ENCODE data around the gene POLK. TPM values are rescaled to one million over a fixed set of nuclear protein-coding genes. Genes with fewer than 3 reads are reported as not detected.
A peak's percentile ranks its signal among the peaks of the same experiment; 100 is the strongest.

POLK gene
- total and polyA plus RNA-seq, 2 of the 13 experiments (the other 11 are each of a cell fraction or from before 2014, with no cell fraction given) = 8.6 to 11.7 TPM

DNA sequence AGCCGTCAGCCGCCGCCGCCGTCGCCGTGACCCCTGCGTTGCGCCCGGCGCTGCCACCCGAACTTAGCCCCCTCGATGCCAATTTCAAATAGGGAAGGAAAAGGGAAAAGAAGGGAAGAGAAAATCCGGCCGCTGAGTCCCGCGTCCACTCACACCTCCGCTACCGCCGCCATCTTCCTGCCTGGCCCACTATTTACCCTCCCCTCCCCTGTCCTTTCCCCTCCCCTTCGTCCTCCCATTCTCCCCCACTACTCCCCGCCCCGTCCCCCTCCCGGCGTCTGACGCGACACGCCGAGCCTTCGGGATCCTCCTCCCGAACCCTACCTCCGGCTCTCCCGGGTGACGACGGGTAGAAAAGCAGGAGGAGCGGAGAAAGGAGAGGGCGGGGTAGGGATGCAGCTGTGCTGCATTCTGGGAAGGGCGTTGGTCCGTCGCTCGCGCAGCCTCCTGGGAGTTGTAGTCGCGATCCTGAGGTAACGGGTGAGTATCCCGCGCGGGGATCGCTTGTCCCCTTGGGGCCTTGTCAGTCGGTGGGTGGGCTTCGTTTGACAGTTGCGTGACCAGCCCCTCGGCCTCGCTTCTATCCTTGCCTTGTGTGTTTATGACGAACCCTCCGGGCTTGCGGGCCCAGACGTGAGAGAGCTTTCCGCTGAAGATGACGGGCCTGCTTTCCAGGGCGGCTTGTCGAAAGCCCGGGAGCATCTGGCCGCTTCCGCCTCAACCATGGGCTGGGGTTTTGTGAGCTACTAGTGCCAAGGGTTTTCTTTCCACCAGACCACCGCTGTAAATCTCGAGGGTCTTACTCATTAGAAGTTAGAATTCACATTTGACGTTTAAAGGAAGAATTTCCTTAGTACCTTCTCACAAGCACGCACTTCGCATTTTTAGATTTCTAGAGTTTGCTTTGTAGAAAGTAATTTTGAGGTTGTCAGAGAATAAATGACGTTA lies at the start of gene POLK, which contains the start of gene CERT1 (continued):
- TF ChIP-seq ZHX1 (CRISPR knock-in tag; IDR thresholded peaks at IDR 0.05; ENCODE audit: low read depth) (no peak), KLF11 (CRISPR knock-in tag; IDR thresholded peaks at IDR 0.05) (no peak), NFAT5 (CRISPR knock-in tag; IDR thresholded peaks at IDR 0.05) (no peak), HMG20B (CRISPR knock-in tag; conservative IDR thresholded peaks at IDR 0.05) (no peak), CHCHD3 (CRISPR knock-in tag; IDR thresholded peaks at IDR 0.05) (no peak), XRCC5 (optimal IDR thresholded peaks at IDR 0.05; ENCODE audit: low read length) (no peak), ZNF512 (CRISPR knock-in tag; IDR thresholded peaks at IDR 0.05) (no peak), PAF1 (CRISPR knock-in tag; IDR thresholded peaks at IDR 0.05) (no peak), ZNF382 (CRISPR knock-in tag; IDR thresholded peaks at IDR 0.05; ENCODE audit: borderline replicate concordance) (no peak), ZNF430 (CRISPR knock-in tag; IDR thresholded peaks at IDR 0.05) (peak; percentile 52; the same call in 1 of the 2 replicates), ZNF629 (CRISPR knock-in tag; conservative IDR thresholded peaks at IDR 0.05) (no peak), ATF2 (CRISPR knock-in tag; IDR thresholded peaks at IDR 0.05) (peak; percentile 44), ZNF614 (CRISPR knock-in tag; IDR thresholded peaks at IDR 0.05; ENCODE audit: borderline replicate concordance) (no peak)
- TF ChIP-seq, protein P1, sequence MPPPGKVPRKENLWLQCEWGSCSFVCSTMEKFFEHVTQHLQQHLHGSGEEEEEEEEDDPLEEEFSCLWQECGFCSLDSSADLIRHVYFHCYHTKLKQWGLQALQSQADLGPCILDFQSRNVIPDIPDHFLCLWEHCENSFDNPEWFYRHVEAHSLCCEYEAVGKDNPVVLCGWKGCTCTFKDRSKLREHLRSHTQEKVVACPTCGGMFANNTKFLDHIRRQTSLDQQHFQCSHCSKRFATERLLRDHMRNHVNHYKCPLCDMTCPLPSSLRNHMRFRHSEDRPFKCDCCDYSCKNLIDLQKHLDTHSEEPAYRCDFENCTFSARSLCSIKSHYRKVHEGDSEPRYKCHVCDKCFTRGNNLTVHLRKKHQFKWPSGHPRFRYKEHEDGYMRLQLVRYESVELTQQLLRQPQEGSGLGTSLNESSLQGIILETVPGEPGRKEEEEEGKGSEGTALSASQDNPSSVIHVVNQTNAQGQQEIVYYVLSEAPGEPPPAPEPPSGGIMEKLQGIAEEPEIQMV (CRISPR knock-in tag; IDR thresholded peaks at IDR 0.05; ENCODE audit: low read depth) = no peak
- TF ChIP-seq, protein P2, sequence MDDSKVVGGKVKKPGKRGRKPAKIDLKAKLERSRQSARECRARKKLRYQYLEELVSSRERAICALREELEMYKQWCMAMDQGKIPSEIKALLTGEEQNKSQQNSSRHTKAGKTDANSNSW (CRISPR knock-in tag; IDR thresholded peaks at IDR 0.05; ENCODE audit: borderline replicate concordance) = 0 out of 2 replicates have a peak, but pooled peaks have one; percentile 5
